Keratinocyte (primary cell): ENCODE measurements around the gene GRIN1. TPM values are rescaled to one million over a fixed set of nuclear protein-coding genes. Genes with fewer than 3 reads are reported as not detected.
A peak's percentile ranks its signal among the peaks of the same experiment; 100 is the strongest.

Source experiments
- DNase-seq: peaks from one replicate; pipeline ENCODE4 v3.0.0-alpha.2; 2011; ENCODE audit warnings: low read depth, missing footprints, low spot score
- FAIRE-seq: peaks from 2 replicates; lab custom pipeline; 2011; peaks lifted over from hg19 to GRCh38; lab: Jason Lieb, UNC
- H2AFZ ChIP-seq: 2 replicates; pipeline ENCODE4 v1.6.0; 2012; ENCODE audit warnings: low read length, control low read depth, inconsistent platforms; ENCODE audit not compliant: control insufficient read depth
- H3K27ac ChIP-seq: 2 replicates; pipeline ENCODE4 v1.5.1; 2011; ENCODE audit warnings: low read length; ENCODE audit not compliant: control insufficient read depth, insufficient read depth
- H3K27me3 ChIP-seq: 3 replicates; pipeline ENCODE4 v1.6.0; 2011; ENCODE audit warnings: low read length; ENCODE audit not compliant: control insufficient read depth, insufficient read depth; ENCODE audit errors: extremely low read depth
- H3K36me3 ChIP-seq, 2 experiments: 2 replicates in 1 of 2; 3 replicates in 1 of 2; pipeline ENCODE4 v1.5.1; 2011; ENCODE audit warnings: low read length in 2 of 2, mild to moderate bottlenecking in 1 of 2; ENCODE audit not compliant: control insufficient read depth in 2 of 2, insufficient read depth in 2 of 2; ENCODE audit errors: extremely low read depth in 1 of 2
- H3K4me1 ChIP-seq: 3 replicates; pipeline ENCODE4 v1.5.1; 2011; ENCODE audit warnings: low read length; ENCODE audit not compliant: control insufficient read depth, insufficient read depth; ENCODE audit errors: extremely low read depth
- H3K4me2 ChIP-seq: 3 replicates; pipeline ENCODE4 v1.6.0; 2011; ENCODE audit warnings: low read depth, low read length; ENCODE audit not compliant: control insufficient read depth, insufficient read depth; ENCODE audit errors: extremely low read depth
- H3K4me3 ChIP-seq, 3 experiments: fragments of 200-600 bp in 1 of 3; sonication (generic) in 1 of 3; 2 replicates in 2 of 3; 3 replicates in 1 of 3; pipeline ENCODE4 v1.5.1; 2011 to 2016; ENCODE audit warnings: low read length in 3 of 3, mild to moderate bottlenecking in 3 of 3, control low read depth in 2 of 3, inconsistent platforms in 1 of 3, low read depth in 1 of 3, mixed read lengths in 1 of 3, mixed run types in 1 of 3, moderate library complexity in 1 of 3; ENCODE audit not compliant: control insufficient read depth in 2 of 3, insufficient read depth in 2 of 3; ENCODE audit errors: extremely low read depth in 1 of 3
- H3K79me2 ChIP-seq: 2 replicates; pipeline ENCODE4 v1.6.0; 2012; ENCODE audit warnings: low read length; ENCODE audit not compliant: control insufficient read depth, insufficient read depth
- H3K9ac ChIP-seq: 3 replicates; pipeline ENCODE4 v1.6.0; 2011; ENCODE audit warnings: low read length; ENCODE audit not compliant: control insufficient read depth, insufficient read depth; ENCODE audit errors: extremely low read depth
- H3K9me1 ChIP-seq: 3 replicates; pipeline ENCODE4 v1.6.0; 2011; ENCODE audit warnings: low read length; ENCODE audit not compliant: control insufficient read depth, insufficient read depth; ENCODE audit errors: extremely low read depth
- H3K9me3 ChIP-seq: 2 replicates; pipeline ENCODE4 v1.5.1; 2012; ENCODE audit warnings: low read depth, low read length; ENCODE audit not compliant: control insufficient read depth
- H4K20me1 ChIP-seq: 3 replicates; pipeline ENCODE4 v1.6.0; 2011; ENCODE audit warnings: low read length; ENCODE audit not compliant: control insufficient read depth, insufficient read depth; ENCODE audit errors: extremely low read depth
- EZH2 ChIP-seq: IDR thresholded peaks from one replicate; pipeline ENCODE4 v1.6.1; 2012; ENCODE audit warnings: inconsistent platforms, mild to moderate bottlenecking, low read length, moderate library complexity
- dilution Hi-C: fragments of 300-500 bp; cut with MboI; formaldehyde crosslinking; loops from one replicate; pipeline ENCODE4 v1.7.0; 2020; ENCODE audit warnings: low sequenced_read_pairs; ENCODE audit not compliant: extremely low pct_ligation_motif_present
- polyA plus RNA-seq, 5 experiments: library from polyadenylated mRNA; depleted of rRNA in 3 of 5; stranded (reverse) in 3 of 5; stranded (forward) in 1 of 5; unstranded in 1 of 5; fragments of >200 nt; gene quantifications; 1 replicate in 1 of 5; 2 replicates in 3 of 5; 3 replicates in 1 of 5; pipeline versions ENCODE4 v1.2.1 to v1.2.3, GENCODE V29; 2011 to 2012; ENCODE audit warnings: missing spikeins in 2 of 5, low read depth in 1 of 5, low replicate concordance in 1 of 5
- TF ChIP-seq, protein P1 (sequence below), 3 experiments: IDR thresholded peaks in 1 of 3; conservative IDR thresholded peaks in 1 of 3; optimal IDR thresholded peaks in 1 of 3; 2 replicates in 2 of 3; 3 replicates in 1 of 3; pipeline versions ENCODE3 to v1.5.1; 2011; ENCODE audit warnings: low read length in 3 of 3, mild to moderate bottlenecking in 3 of 3, moderate library complexity in 2 of 3, control low read depth in 1 of 3, inconsistent platforms in 1 of 3; ENCODE audit not compliant: insufficient read depth in 2 of 3; ENCODE audit errors: extremely low read depth in 1 of 3

GRIN1 gene
- polyA plus RNA-seq, 1 donor (not counting 4 experiments of a cell fraction or from before 2014, with no cell fraction given): 0.03 TPM

DNA sequence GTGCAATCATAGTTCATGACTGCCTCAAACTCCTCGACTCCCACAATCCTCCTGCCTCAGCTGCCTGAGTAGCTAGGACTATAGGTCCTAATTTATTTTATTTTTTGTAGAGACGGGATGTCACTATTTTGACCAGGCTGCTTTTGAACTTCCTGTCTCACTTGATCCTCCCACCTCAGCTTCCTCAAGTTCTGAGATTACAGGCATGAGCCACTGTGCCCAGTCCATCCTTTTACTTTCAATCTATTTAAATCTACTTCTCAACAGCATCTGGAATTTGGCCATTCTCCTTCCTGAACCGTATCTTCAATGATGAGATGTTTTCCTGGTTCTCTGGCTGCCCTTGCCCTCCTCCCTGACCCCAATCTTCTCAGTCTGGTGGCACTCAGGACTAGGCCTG, 12.2 kb upstream of the GRIN1 start:
- no peak for FAIRE-seq
- no peak overlapping the region for H3K4me2 ChIP-seq

DNA sequence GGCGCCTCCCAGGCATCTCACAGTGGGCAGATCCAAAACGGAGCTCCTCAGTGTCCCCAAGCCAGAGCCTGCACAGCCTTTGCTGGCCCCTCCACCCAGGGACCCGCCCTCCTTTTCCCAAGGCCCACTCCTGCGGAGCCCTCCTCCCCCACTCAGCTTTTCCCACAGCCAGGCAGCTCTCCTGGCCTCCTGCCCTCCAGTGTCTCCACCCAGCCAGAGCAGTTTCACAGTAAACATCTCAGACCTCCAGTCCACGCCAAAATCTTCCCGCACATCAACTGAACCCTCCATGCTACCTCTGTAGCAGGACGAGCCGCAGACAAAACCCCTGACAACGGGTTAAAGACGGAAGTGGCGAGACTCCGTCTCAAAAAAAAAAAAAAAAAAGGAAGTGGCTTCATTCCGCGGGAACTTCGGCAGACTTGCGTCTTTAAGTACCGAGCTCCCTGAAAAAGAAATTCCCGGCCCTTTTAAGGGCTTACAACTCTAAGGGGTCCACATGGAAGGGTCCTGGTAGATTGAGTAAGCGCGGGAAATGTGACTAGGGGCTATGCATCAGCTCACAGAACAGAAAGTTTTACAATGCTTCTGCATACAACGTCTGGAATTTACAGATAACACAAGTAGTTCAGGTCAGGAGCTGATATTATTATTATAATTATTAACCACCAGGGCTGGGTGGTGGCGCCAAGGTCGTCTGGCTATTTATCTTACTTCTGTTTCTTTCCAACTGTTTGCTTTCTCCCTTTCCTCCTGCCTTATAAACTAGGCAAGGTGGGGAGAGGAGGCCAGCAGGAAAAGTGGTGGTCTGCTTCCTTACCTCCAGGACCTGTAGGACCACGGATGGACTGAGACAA, 11.4 kb upstream of the GRIN1 start:
- peak overlapping the region; percentile 2 to 88 (median 86) for H3K4me3 ChIP-seq
- no peaks in the 10 kb centered on the region for H3K36me3 ChIP-seq
- no peak for DNase-seq
- peak overlapping the region; percentile 31 for H3K27ac ChIP-seq
- dilution Hi-C loops: no loop called here
- TF ChIP-seq EZH2: no peak
- TF ChIP-seq, protein P1, sequence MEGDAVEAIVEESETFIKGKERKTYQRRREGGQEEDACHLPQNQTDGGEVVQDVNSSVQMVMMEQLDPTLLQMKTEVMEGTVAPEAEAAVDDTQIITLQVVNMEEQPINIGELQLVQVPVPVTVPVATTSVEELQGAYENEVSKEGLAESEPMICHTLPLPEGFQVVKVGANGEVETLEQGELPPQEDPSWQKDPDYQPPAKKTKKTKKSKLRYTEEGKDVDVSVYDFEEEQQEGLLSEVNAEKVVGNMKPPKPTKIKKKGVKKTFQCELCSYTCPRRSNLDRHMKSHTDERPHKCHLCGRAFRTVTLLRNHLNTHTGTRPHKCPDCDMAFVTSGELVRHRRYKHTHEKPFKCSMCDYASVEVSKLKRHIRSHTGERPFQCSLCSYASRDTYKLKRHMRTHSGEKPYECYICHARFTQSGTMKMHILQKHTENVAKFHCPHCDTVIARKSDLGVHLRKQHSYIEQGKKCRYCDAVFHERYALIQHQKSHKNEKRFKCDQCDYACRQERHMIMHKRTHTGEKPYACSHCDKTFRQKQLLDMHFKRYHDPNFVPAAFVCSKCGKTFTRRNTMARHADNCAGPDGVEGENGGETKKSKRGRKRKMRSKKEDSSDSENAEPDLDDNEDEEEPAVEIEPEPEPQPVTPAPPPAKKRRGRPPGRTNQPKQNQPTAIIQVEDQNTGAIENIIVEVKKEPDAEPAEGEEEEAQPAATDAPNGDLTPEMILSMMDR (optimal IDR thresholded peaks at IDR 0.05 in 1 of 3, IDR thresholded peaks at IDR 0.05 in 1 of 3, conservative IDR thresholded peaks at IDR 0.05 in 1 of 3; ENCODE audit: extremely low read depth in 1 of 3, insufficient read depth in 2 of 3, low read length in 3 of 3): no peak
- H3K79me2 ChIP-seq: peaks cover 31% of the 10 kb centered on the region
- H3K9me1 ChIP-seq: no peaks in the 10 kb centered on the region
- peak overlapping the region; percentile 80 for H3K9ac ChIP-seq
- H3K9me3 ChIP-seq: no peaks in the 10 kb centered on the region
- peaks cover 3% of the 10 kb centered on the region for H4K20me1 ChIP-seq
- H3K4me2 ChIP-seq: peak overlapping the region; percentile 92
- FAIRE-seq: no peak
- H3K4me1 ChIP-seq: peaks cover 15% of the 10 kb centered on the region
- no peak overlapping the region for H2AFZ ChIP-seq
- H3K27me3 ChIP-seq: no peaks in the 10 kb centered on the region

More for the DNA sequence above, 12.2 kb upstream of the GRIN1 start:
- H3K9me3 ChIP-seq: no peaks in the 10 kb centered on the region
- H3K27ac ChIP-seq: no peak overlapping the region
- no peaks in the 10 kb centered on the region for H3K27me3 ChIP-seq
- dilution Hi-C loops: no loop called here
- no peaks in the 10 kb centered on the region for H3K9me1 ChIP-seq
- DNase-seq: no peak
- H3K4me1 ChIP-seq: peaks cover 15% of the 10 kb centered on the region
- peaks cover 31% of the 10 kb centered on the region for H3K79me2 ChIP-seq
- no peaks in the 10 kb centered on the region for H3K36me3 ChIP-seq
- H3K4me3 ChIP-seq: no peak overlapping the region
- peaks cover 3% of the 10 kb centered on the region for H4K20me1 ChIP-seq
- no peak overlapping the region for H3K9ac ChIP-seq
- TF ChIP-seq, protein P1 (optimal IDR thresholded peaks at IDR 0.05 in 1 of 3, IDR thresholded peaks at IDR 0.05 in 1 of 3, conservative IDR thresholded peaks at IDR 0.05 in 1 of 3; ENCODE audit: extremely low read depth in 1 of 3, insufficient read depth in 2 of 3, low read length in 3 of 3): no peak
- no peak for TF ChIP-seq EZH2
- H2AFZ ChIP-seq: no peak overlapping the region
